Inflammatory macrophage treated with lipopolysaccharide for 4 hours (primary cell): ENCODE results near the gene AGPAT4.

Experiments used
- DNase-seq: peaks from one replicate; pipeline ENCODE4 v3.0.0-alpha.2; 2020

The AGPAT4 gene

GRCh38 chr6:161107779-161108730 lies 165.8 kb downstream of the AGPAT4 start:
- peak; percentile 67 for DNase-seq

- DNase-seq: no peak
These were observed 168.5 kb downstream of the AGPAT4 start for GRCh38 chr6:161105408-161105807.

- DNase-seq: no peak
These were observed 168.9 kb downstream of the AGPAT4 start for GRCh38 chr6:161104966-161105365.

- DNase-seq: no peak
These were observed 170.4 kb downstream of the AGPAT4 start for GRCh38 chr6:161103475-161103874.

GRCh38 chr6:161101517-161101916 lies 172.3 kb downstream of the AGPAT4 start:
- DNase-seq: peak; percentile 12

- no peak for DNase-seq
These were observed 173.8 kb downstream of the AGPAT4 start for GRCh38 chr6:161100072-161100471.

- no peak for DNase-seq
These were observed 177.9 kb downstream of the AGPAT4 start for GRCh38 chr6:161095916-161096315.

GRCh38 chr6:161094955-161095354 lies 178.9 kb downstream of the AGPAT4 start:
- no peak for DNase-seq

- DNase-seq: no peak
These were observed 181.7 kb downstream of the AGPAT4 start for GRCh38 chr6:161091972-161092701.

- DNase-seq: no peak
These were observed 182.7 kb downstream of the AGPAT4 start for GRCh38 chr6:161091151-161091550.

GRCh38 chr6:161088676-161089328 lies 185.1 kb downstream of the AGPAT4 start:
- no peak for DNase-seq

- no peak for DNase-seq
These were observed 188.6 kb downstream of the AGPAT4 start for GRCh38 chr6:161085246-161085645.

GRCh38 chr6:161082215-161082614 lies 191.6 kb downstream of the AGPAT4 start:
- no peak for DNase-seq

- no peak for DNase-seq
These were observed 193.4 kb downstream of the AGPAT4 start for GRCh38 chr6:161080263-161080970.
